Measurements from ENCODE around the gene CA10.

The CA10 gene

GRCh38 chr17:51803161-51803560 is 355.4 kb downstream of the CA10 start:
- H3K9me3 ChIP-seq (ENCODE audit: control insufficient read depth, insufficient read depth, low read depth, low read length): 0 out of 2 replicates have a peak, but pooled peaks cover 2% of the 10 kb centered on the region
- no peak overlapping the region for H3K9ac ChIP-seq (ENCODE audit: low read length)
- no peaks in the 10 kb centered on the region for H3K27me3 ChIP-seq (ENCODE audit: control insufficient read depth, insufficient read depth, low read length)
- no peak overlapping the region for H3K27ac ChIP-seq (ENCODE audit: low read depth, low read length)
- no peak overlapping the region for H3K4me3 ChIP-seq (ENCODE audit: low read depth, low read length)
- H3K4me1 ChIP-seq (ENCODE audit: control insufficient read depth, insufficient read depth, low read length): no peaks in the 10 kb centered on the region
- H3K36me3 ChIP-seq (ENCODE audit: control insufficient read depth, insufficient read depth, low read length): no peaks in the 10 kb centered on the region

GRCh38 chr17:51802544-51802943 is 356.0 kb downstream of the CA10 start:
- H3K4me3 ChIP-seq (ENCODE audit: low read depth, low read length): no peak overlapping the region

GRCh38 chr17:51801626-51802025 is 356.9 kb downstream of the CA10 start:
- H3K9me3 ChIP-seq (ENCODE audit: control insufficient read depth, insufficient read depth, low read depth, low read length): no peaks in the 10 kb centered on the region
- no peak overlapping the region for H3K27ac ChIP-seq (ENCODE audit: low read depth, low read length)
- H3K27me3 ChIP-seq (ENCODE audit: control insufficient read depth, insufficient read depth, low read length): no peaks in the 10 kb centered on the region
- H3K4me1 ChIP-seq (ENCODE audit: control insufficient read depth, insufficient read depth, low read length): no peaks in the 10 kb centered on the region
- no peak overlapping the region for H3K4me3 ChIP-seq (ENCODE audit: low read depth, low read length)
- no peaks in the 10 kb centered on the region for H3K36me3 ChIP-seq (ENCODE audit: control insufficient read depth, insufficient read depth, low read length)
- H3K9ac ChIP-seq (ENCODE audit: low read length): no peak overlapping the region

More at GRCh38 chr17:51802544-51802943, 356.0 kb downstream of the CA10 start:
- Histone ChIP-seq H3K9ac (ENCODE audit: low read length) (no peak overlapping the region), H3K9me3 (ENCODE audit: control insufficient read depth, insufficient read depth, low read depth, low read length) (0 out of 2 replicates have a peak, but pooled peaks cover under 1% of the 10 kb centered on the region), H3K27me3 (ENCODE audit: control insufficient read depth, insufficient read depth, low read length) (no peaks in the 10 kb centered on the region), H3K27ac (ENCODE audit: low read depth, low read length) (no peak overlapping the region), H3K36me3 (ENCODE audit: control insufficient read depth, insufficient read depth, low read length) (no peaks in the 10 kb centered on the region), H3K4me1 (ENCODE audit: control insufficient read depth, insufficient read depth, low read length) (no peaks in the 10 kb centered on the region)

- no peaks in the 10 kb centered on the region for H3K4me1 ChIP-seq (ENCODE audit: control insufficient read depth, insufficient read depth, low read length)
- H3K4me3 ChIP-seq (ENCODE audit: low read depth, low read length): no peak overlapping the region
- H3K27ac ChIP-seq (ENCODE audit: low read depth, low read length): no peak overlapping the region
- no peak overlapping the region for H3K9ac ChIP-seq (ENCODE audit: low read length)
- no peaks in the 10 kb centered on the region for H3K9me3 ChIP-seq (ENCODE audit: control insufficient read depth, insufficient read depth, low read depth, low read length)
- H3K27me3 ChIP-seq (ENCODE audit: control insufficient read depth, insufficient read depth, low read length): no peaks in the 10 kb centered on the region
- no peaks in the 10 kb centered on the region for H3K36me3 ChIP-seq (ENCODE audit: control insufficient read depth, insufficient read depth, low read length)
Measured at GRCh38 chr17:51799981-51800380, 358.5 kb downstream of the CA10 start.

GRCh38 chr17:51799240-51799639 is 359.3 kb downstream of the CA10 start:
- Histone ChIP-seq H3K36me3 (ENCODE audit: control insufficient read depth, insufficient read depth, low read length) (no peaks in the 10 kb centered on the region), H3K4me3 (ENCODE audit: low read depth, low read length) (no peak overlapping the region), H3K9ac (ENCODE audit: low read length) (no peak overlapping the region), H3K9me3 (ENCODE audit: control insufficient read depth, insufficient read depth, low read depth, low read length) (no peaks in the 10 kb centered on the region), H3K27ac (ENCODE audit: low read depth, low read length) (no peak overlapping the region), H3K4me1 (ENCODE audit: control insufficient read depth, insufficient read depth, low read length) (no peaks in the 10 kb centered on the region), H3K27me3 (ENCODE audit: control insufficient read depth, insufficient read depth, low read length) (no peaks in the 10 kb centered on the region)

GRCh38 chr17:51797150-51797549 is 361.4 kb downstream of the CA10 start:
- H3K9ac ChIP-seq (ENCODE audit: low read length): no peak overlapping the region
- no peak overlapping the region for H3K4me3 ChIP-seq (ENCODE audit: low read depth, low read length)
- no peaks in the 10 kb centered on the region for H3K4me1 ChIP-seq (ENCODE audit: control insufficient read depth, insufficient read depth, low read length)
- no peaks in the 10 kb centered on the region for H3K27me3 ChIP-seq (ENCODE audit: control insufficient read depth, insufficient read depth, low read length)
- no peak overlapping the region for H3K27ac ChIP-seq (ENCODE audit: low read depth, low read length)
- H3K36me3 ChIP-seq (ENCODE audit: control insufficient read depth, insufficient read depth, low read length): no peaks in the 10 kb centered on the region
- no peaks in the 10 kb centered on the region for H3K9me3 ChIP-seq (ENCODE audit: control insufficient read depth, insufficient read depth, low read depth, low read length)

GRCh38 chr17:51796026-51796425 is 362.5 kb downstream of the CA10 start:
- no peaks in the 10 kb centered on the region for H3K9me3 ChIP-seq (ENCODE audit: control insufficient read depth, insufficient read depth, low read depth, low read length)
- no peak overlapping the region for H3K9ac ChIP-seq (ENCODE audit: low read length)
- H3K36me3 ChIP-seq (ENCODE audit: control insufficient read depth, insufficient read depth, low read length): no peaks in the 10 kb centered on the region
- H3K4me3 ChIP-seq (ENCODE audit: low read depth, low read length): no peak overlapping the region
- no peak overlapping the region for H3K27ac ChIP-seq (ENCODE audit: low read depth, low read length)
- H3K27me3 ChIP-seq (ENCODE audit: control insufficient read depth, insufficient read depth, low read length): no peaks in the 10 kb centered on the region
- no peaks in the 10 kb centered on the region for H3K4me1 ChIP-seq (ENCODE audit: control insufficient read depth, insufficient read depth, low read length)

GRCh38 chr17:51795401-51795800 is 363.1 kb downstream of the CA10 start:
- H3K9me3 ChIP-seq (ENCODE audit: control insufficient read depth, insufficient read depth, low read depth, low read length): no peaks in the 10 kb centered on the region
- no peak overlapping the region for H3K9ac ChIP-seq (ENCODE audit: low read length)
- H3K27ac ChIP-seq (ENCODE audit: low read depth, low read length): no peak overlapping the region
- H3K4me3 ChIP-seq (ENCODE audit: low read depth, low read length): no peak overlapping the region
- H3K27me3 ChIP-seq (ENCODE audit: control insufficient read depth, insufficient read depth, low read length): no peaks in the 10 kb centered on the region
- no peaks in the 10 kb centered on the region for H3K4me1 ChIP-seq (ENCODE audit: control insufficient read depth, insufficient read depth, low read length)
- no peaks in the 10 kb centered on the region for H3K36me3 ChIP-seq (ENCODE audit: control insufficient read depth, insufficient read depth, low read length)

- Histone ChIP-seq H3K4me1 (ENCODE audit: control insufficient read depth, insufficient read depth, low read length) (no peaks in the 10 kb centered on the region), H3K9me3 (ENCODE audit: control insufficient read depth, insufficient read depth, low read depth, low read length) (no peaks in the 10 kb centered on the region), H3K36me3 (ENCODE audit: control insufficient read depth, insufficient read depth, low read length) (no peaks in the 10 kb centered on the region), H3K27me3 (ENCODE audit: control insufficient read depth, insufficient read depth, low read length) (no peaks in the 10 kb centered on the region), H3K4me3 (ENCODE audit: low read depth, low read length) (no peak overlapping the region), H3K27ac (ENCODE audit: low read depth, low read length) (no peak overlapping the region), H3K9ac (ENCODE audit: low read length) (no peak overlapping the region)
Measured at GRCh38 chr17:51794466-51794865, 364.0 kb downstream of the CA10 start.

GRCh38 chr17:51793686-51794085 is 364.8 kb downstream of the CA10 start:
- H3K36me3 ChIP-seq (ENCODE audit: control insufficient read depth, insufficient read depth, low read length): no peaks in the 10 kb centered on the region
- no peaks in the 10 kb centered on the region for H3K4me1 ChIP-seq (ENCODE audit: control insufficient read depth, insufficient read depth, low read length)
- H3K27me3 ChIP-seq (ENCODE audit: control insufficient read depth, insufficient read depth, low read length): no peaks in the 10 kb centered on the region
- H3K4me3 ChIP-seq (ENCODE audit: low read depth, low read length): no peak overlapping the region
- no peaks in the 10 kb centered on the region for H3K9me3 ChIP-seq (ENCODE audit: control insufficient read depth, insufficient read depth, low read depth, low read length)
- no peak overlapping the region for H3K27ac ChIP-seq (ENCODE audit: low read depth, low read length)
- no peak overlapping the region for H3K9ac ChIP-seq (ENCODE audit: low read length)

- no peak overlapping the region for H3K27ac ChIP-seq (ENCODE audit: low read depth, low read length)
- H3K36me3 ChIP-seq (ENCODE audit: control insufficient read depth, insufficient read depth, low read length): no peaks in the 10 kb centered on the region
- no peak overlapping the region for H3K4me3 ChIP-seq (ENCODE audit: low read depth, low read length)
- H3K27me3 ChIP-seq (ENCODE audit: control insufficient read depth, insufficient read depth, low read length): no peaks in the 10 kb centered on the region
- H3K9ac ChIP-seq (ENCODE audit: low read length): no peak overlapping the region
- H3K9me3 ChIP-seq (ENCODE audit: control insufficient read depth, insufficient read depth, low read depth, low read length): no peaks in the 10 kb centered on the region
- no peaks in the 10 kb centered on the region for H3K4me1 ChIP-seq (ENCODE audit: control insufficient read depth, insufficient read depth, low read length)
Measured at GRCh38 chr17:51778842-51779241, 379.7 kb downstream of the CA10 start.

Measured in HUES6 (cell line).